ENCODE measurements around the gene NPC2.
A peak's percentile ranks its signal among the peaks of the same experiment; 100 is the strongest.

- TF ChIP-seq CTCF (IDR thresholded peaks at IDR 0.05) (peak in 2 of 4 experiments; percentile 18 to 31), POLR2AphosphoS5 (IDR thresholded peaks at IDR 0.05) (peak; percentile 85), POLR2A (IDR thresholded peaks at IDR 0.05) (peak; percentile 75)
Observed at GRCh38 chr14:74493343-74494261, 497 bp upstream of the NPC2 start, which contains the start of gene ISCA2.
